GM19324 (cell line): ENCODE measurements around the gene EHD1.

Experiments used
- ATAC-seq: cut with Tn5 transposase; IDR thresholded peaks from one replicate; pipeline ENCODE4 v1.9.1; 2021; ENCODE audit warnings: mild to moderate bottlenecking, moderate library complexity; ENCODE audit not compliant: unreplicated experiment, low FRiP score

Gene EHD1

GRCh38 chr11:64875369-64876228 lies 2.8 kb downstream of the EHD1 start:
- ATAC-seq, result no peak

DNA sequence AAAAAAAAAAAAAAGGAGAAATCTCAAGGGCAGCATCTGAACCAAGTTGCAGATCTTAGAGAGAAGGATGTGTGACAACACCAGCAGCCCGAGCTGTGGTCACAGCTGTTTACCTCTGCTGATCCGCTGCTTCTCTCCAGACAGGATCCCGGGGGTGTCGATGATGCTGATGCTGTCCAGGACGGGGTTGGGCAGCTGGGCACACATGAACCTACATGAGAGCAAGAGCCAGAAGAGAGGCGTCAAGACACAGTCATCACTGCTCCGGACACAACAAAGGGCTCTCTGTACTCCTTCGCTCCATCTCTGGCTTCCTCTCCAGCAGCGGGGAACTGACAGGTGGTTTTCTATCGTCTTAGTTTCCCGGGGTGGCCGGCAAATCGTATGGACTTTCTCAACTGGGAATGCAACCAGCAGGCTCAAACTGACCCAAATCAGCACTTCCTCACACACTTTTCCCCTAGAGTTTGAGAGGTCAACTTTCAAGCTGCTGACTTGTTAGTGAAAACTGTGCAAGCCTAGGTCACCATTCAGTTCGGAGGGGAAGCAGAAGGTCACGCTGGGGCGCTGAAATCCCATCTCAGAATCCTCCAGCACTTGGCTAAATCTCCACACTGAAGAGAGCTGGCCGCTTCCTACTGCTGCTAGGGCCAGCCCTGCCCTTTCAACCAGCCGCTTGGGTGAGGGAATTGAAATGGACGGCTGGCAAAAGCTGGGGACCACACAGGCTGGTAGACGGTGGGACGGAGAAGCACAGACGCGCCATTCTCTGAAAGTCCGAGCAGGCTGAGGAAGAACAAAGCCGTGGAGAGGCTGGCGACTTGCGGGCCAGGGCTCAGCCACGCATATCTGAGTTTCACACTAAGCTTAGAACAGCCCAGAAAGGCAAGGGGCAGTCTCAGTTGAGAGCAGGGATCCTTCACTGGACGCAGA lies 3.8 kb downstream of the EHD1 start:
- ATAC-seq, result no peak

- ATAC-seq, result no peak
These were observed 5.5 kb downstream of the EHD1 start for GRCh38 chr11:64872790-64873488.

GRCh38 chr11:64871492-64871891 lies 6.9 kb downstream of the EHD1 start:
- ATAC-seq, result no peak

- ATAC-seq, result no peak
These were observed 7.4 kb downstream of the EHD1 start for GRCh38 chr11:64870893-64871466.

GRCh38 chr11:64870176-64870892 lies 8.1 kb downstream of the EHD1 start:
- ATAC-seq, result no peak

- no peak for ATAC-seq
These were observed 8.7 kb downstream of the EHD1 start for GRCh38 chr11:64869571-64870175.

- ATAC-seq, result no peak
These were observed 9.4 kb downstream of the EHD1 start for GRCh38 chr11:64868904-64869570.

GRCh38 chr11:64867748-64868462 lies 10.5 kb downstream of the EHD1 start:
- no peak for ATAC-seq

DNA sequence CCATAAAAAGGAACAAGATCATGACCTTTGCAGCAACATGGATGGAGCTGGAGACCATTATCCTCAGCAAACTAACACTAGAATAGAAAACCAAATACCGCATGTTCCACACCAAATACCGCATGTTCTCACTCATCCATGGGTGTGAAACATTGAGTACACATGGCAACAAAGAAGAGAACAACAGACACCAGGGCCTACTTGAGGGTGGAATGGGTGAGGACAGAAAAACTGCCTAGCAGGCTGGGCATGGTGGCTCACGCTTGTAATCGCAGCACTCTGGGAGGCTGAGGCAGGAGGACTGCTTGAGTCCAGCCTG lies 12.3 kb downstream of the EHD1 start:
- no peak for ATAC-seq

- ATAC-seq, result peak; percentile 39
These were observed 12.9 kb downstream of the EHD1 start for GRCh38 chr11:64865286-64866172.

DNA sequence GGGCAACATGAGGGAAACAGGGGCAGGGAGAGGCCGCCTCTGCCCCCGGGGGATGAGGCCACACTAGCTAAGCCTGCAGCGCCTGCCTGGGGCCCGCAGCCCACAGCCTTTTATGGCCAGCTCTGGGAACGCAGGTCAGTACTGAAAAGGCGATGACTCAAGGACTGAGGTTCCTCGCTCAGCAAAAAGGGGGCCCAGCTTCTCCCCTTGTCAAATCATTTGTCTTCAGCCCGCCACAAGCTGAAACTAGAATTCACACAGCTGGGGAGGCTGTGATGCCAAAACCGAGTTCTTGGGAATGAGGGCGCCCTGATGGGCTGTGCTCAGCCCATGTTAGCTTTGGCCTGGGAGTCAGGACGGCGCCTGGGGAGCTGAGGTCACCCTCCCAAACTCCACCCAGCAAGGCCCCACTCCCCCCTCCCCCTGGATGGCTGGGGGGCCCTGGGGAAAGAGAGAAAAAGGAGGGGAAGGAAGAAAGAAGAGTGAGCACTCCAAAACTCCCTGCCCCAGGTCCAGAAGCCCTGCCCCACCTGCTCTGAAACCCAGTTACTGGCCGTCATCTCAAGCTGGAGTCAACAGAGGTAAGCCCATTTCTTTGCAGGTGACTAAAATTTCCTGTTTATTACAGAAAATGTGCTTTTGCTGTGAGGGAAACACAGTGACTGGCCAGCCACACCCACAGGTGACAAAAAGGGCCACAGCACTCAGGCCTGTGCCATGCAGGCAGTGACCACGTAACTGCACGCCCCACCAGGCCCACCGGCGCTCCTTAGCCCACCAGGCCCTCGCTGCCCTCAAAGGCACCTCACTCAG lies 13.7 kb downstream of the EHD1 start:
- ATAC-seq, result no peak

DNA sequence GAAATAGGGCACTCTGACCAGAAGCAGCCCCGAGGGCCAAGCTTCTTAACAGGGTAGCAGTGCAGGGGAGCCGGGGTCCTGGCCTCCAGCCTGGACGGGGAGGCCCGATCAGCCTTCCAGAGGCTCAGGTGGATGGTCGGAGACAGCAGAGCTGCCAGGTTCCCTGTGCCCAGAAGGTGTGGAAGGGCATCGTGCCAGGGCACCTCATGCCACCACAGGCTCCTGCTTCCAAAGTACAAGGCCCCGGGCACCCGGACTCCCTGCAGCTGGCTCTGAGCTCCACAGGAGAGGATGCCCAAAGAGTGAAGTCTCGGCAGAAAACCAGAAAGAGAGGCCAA lies 14.3 kb downstream of the EHD1 start:
- no peak for ATAC-seq

- ATAC-seq, result no peak
These were observed 14.9 kb downstream of the EHD1 start for GRCh38 chr11:64863391-64864060.

- no peak for ATAC-seq
These were observed 15.4 kb downstream of the EHD1 start for GRCh38 chr11:64862987-64863390.
